GM23248 (cell line): ENCODE data around the gene ULBP1. TPM values are rescaled to one million over a fixed set of nuclear protein-coding genes. Genes with fewer than 3 reads are reported as not detected.
"Not testable (repeated sequence)": the region's sequence is repeated elsewhere in the genome, so short reads cannot be mapped to it uniquely, and the experiment has no call there.

ENCODE experiments used
- DNase-seq: peaks from one replicate; pipeline ENCODE4 v3.0.0-alpha.2; 2015
- H2AFZ ChIP-seq: fragments of 200-600 bp; sonication (generic); 2 replicates; pipeline ENCODE4 v1.6.1; 2016; ENCODE audit warnings: antibody characterized with exemption
- H3F3A ChIP-seq: fragments of 200-600 bp; sonication (generic); 2 replicates; pipeline ENCODE4 v1.6.1; 2016; ENCODE audit warnings: mild to moderate bottlenecking, antibody characterized with exemption, mixed run types; ENCODE audit not compliant: insufficient read depth
- H3K27ac ChIP-seq: fragments of 200-600 bp; sonication (generic); 2 replicates; pipeline ENCODE4 v1.5.1; 2016; ENCODE audit warnings: mild to moderate bottlenecking
- H3K27me3 ChIP-seq: fragments of 200-600 bp; sonication (generic); replicated peaks from 2 replicates; pipeline ENCODE4 v1.6.1; 2016; ENCODE audit warnings: mild to moderate bottlenecking; ENCODE audit not compliant: insufficient read depth
- H3K36me3 ChIP-seq: fragments of 200-600 bp; sonication (generic); 2 replicates; pipeline ENCODE4 v1.6.1; 2016; ENCODE audit warnings: low read depth, mild to moderate bottlenecking
- H3K4me1 ChIP-seq: fragments of 200-600 bp; sonication (generic); 2 replicates; pipeline ENCODE4 v1.6.1; 2016; ENCODE audit warnings: mild to moderate bottlenecking; ENCODE audit not compliant: insufficient read depth
- H3K4me2 ChIP-seq: fragments of 200-600 bp; sonication (generic); one replicate; pipeline ENCODE4 v1.6.1; 2016; ENCODE audit warnings: mild to moderate bottlenecking; ENCODE audit not compliant: unreplicated experiment
- H3K4me3 ChIP-seq: fragments of 200-600 bp; sonication (generic); 2 replicates; pipeline ENCODE4 v1.5.1; 2016; ENCODE audit warnings: mild to moderate bottlenecking
- H3K79me2 ChIP-seq: fragments of 200-600 bp; sonication (generic); 2 replicates; pipeline ENCODE4 v1.6.1; 2016; ENCODE audit warnings: mild to moderate bottlenecking; ENCODE audit not compliant: insufficient read depth
- H3K9ac ChIP-seq: fragments of 200-600 bp; sonication (generic); 2 replicates; pipeline ENCODE4 v1.6.1; 2016; ENCODE audit warnings: mild to moderate bottlenecking
- H3K9me2 ChIP-seq: fragments of 200-600 bp; sonication (generic); 2 replicates; pipeline ENCODE4 v1.6.1; 2016; ENCODE audit warnings: mixed run types, mild to moderate bottlenecking, moderate library complexity; ENCODE audit not compliant: insufficient read depth
- H3K9me3 ChIP-seq: fragments of 200-600 bp; sonication (generic); one replicate; pipeline ENCODE4 v1.6.1; 2017; ENCODE audit warnings: low read depth
- H4K20me1 ChIP-seq: fragments of 200-600 bp; sonication (generic); 2 replicates; pipeline ENCODE4 v1.6.0; 2016; ENCODE audit not compliant: insufficient read depth
- EZH2 ChIP-seq: fragments of 200-600 bp; sonication (generic); IDR thresholded peaks from 2 replicates; pipeline ENCODE4 v1.6.1; 2018; ENCODE audit warnings: antibody characterized with exemption, mild to moderate bottlenecking; ENCODE audit not compliant: insufficient read depth, poor library complexity, severe bottlenecking
- EZH2phosphoT487 ChIP-seq: fragments of 200-600 bp; sonication (generic); IDR thresholded peaks from 2 replicates; pipeline ENCODE4 v1.6.1; 2018; ENCODE audit warnings: antibody characterized with exemption, moderate library complexity, mild to moderate bottlenecking, low read depth; ENCODE audit not compliant: insufficient read depth
- WGBS, 2 experiments: methylation state at CpG; one replicate each; pipeline ENCODE4 v1.1.6; 2015 to 2017; ENCODE audit warnings: low lambda C conversion rate in 2 of 2, low coverage in 1 of 2; ENCODE audit errors: missing lambda C conversion rate in 2 of 2; 5-methylcytosine and 5-hydroxymethylcytosine counted together
- in situ Hi-C: fragments of 300-500 bp; cut with MboI; formaldehyde crosslinking; loops from 2 replicates; pipeline ENCODE4 v1.15.0; 2020
- polyA plus RNA-seq: library from polyadenylated mRNA; unstranded; fragments of >200 nt; fragmentation: Nextera tagmentation; extraction: Ambion mirVana; gene quantifications from 2 replicates; pipeline ENCODE4 v1.2.1, GENCODE V29; 2016
- total RNA-seq: library from RNA; depleted of rRNA; stranded (reverse); fragments of >200 nt; shearing (Covaris generic); gene quantifications from 2 replicates; pipeline ENCODE4 v1.2.3, GENCODE V29; 2014

The ULBP1 gene
- total and polyA plus RNA-seq, 2 experiments from 2014 or later = 6.1 to 9.1 TPM

DNA sequence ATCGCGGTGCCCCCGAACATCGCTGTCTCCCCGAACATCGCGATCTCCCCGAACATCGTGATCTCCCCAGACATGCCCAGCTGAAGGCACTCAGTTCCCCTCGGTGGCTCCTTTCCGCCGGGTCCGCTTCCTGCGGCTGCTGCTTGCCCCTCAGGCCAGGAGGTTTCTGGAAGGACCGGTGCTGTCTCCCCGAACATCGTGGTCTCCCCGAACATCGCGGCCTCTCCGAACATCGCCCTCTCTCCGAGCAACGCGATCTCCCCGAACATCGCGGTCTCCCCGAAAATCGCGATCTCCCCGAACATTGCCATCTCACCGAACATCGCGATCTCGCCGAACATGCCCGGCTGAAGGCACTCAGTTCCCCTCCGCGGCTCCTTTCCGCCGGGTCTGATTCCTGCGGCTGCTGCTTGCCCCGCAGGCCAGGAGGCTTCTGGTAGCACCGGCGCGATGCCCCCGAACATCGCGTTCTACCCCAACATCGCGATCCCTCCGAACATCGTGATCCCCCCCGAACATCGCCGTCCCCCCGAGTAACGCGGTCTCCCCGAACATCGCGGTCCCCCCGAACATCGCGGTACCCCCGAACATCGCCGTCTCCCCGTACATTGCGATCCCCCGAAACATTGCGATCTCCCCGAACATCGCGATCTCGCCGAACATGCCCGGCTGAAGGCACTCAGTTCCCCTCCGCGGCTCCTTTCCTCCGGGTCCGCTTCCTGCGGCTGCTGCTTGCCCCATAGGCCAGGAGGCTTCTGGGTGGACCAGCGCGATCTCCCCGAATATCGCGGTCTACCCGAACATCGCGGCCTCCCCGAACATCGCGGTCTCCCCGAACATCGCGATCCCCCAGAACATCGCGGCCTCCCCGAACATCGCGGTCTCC, 808 bp downstream of the ULBP1 start:
- Histone ChIP-seq H3K9ac (peak overlapping the region; percentile 86), H4K20me1 (no peaks in the 10 kb centered on the region), H3K36me3 (no peaks in the 10 kb centered on the region), H3K4me1 (peaks cover 6% of the 10 kb centered on the region; the same call in 1 of the 2 replicates), H3K79me2 (no peaks in the 10 kb centered on the region), H3K9me2 (no peaks in the 10 kb centered on the region), H3K4me3 (peak overlapping the region; percentile 81), H3K4me2 (peak overlapping the region; percentile 88), H2AFZ (peak overlapping the region; percentile 85), H3K27ac (no peak overlapping the region), H3K9me3 (no peaks in the 10 kb centered on the region), H3F3A (no peaks in the 10 kb centered on the region), H3K27me3 (0 out of 2 replicates have a peak, but pooled peaks cover 7% of the 10 kb centered on the region)
- peak; percentile 92 for TF ChIP-seq EZH2
- peak; percentile 67; the same call in 1 of the 2 replicates for TF ChIP-seq EZH2phosphoT487
- in situ Hi-C loops = no loop called here
- DNase-seq = peak; percentile 56
- WGBS, 2 experiments = 5% methylated on average over 55 to 93 of the region's 103 CpGs

DNA sequence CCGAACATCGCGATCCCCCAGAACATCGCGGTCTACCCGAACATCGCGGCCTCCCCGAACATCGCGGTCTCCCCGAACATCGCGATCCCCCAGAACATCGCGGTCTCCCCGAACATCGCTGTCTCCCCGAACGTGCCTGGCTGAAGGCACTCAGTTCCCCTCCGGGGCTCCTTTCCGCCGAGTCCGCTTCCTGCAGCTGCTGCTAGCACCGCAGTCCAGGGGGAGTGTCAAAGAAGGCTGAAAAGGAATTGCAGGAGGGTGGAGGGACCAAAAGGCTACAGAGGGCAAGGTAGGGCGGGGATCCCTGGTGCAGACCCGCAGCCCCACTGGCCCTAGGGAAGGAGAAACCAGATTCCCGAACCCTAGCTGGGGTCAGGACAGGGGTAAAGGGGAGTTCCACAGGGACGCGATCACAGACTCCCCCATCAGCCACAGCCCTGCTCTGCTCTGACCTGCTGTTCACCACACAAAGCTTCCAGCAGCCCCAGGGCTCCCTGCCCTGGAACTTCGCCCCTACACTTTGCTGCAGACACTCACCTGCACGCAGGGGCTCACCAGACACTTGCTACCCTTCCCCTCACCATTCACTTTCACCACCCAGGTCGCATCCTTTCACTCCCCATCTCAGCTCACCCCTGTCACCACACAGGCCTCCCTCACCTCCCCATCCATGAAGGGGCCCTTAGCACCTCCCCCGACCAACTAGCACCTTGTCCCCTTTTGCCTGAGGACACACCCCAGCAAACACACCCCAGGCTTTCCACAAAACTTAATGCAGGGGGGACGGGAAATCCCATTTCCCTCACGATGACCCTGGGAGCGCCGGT, 1.7 kb downstream of the ULBP1 start:
- no peaks in the 10 kb centered on the region for H3K9me3 ChIP-seq
- H2AFZ ChIP-seq = peak overlapping the region; percentile 85; the same call in 1 of the 2 replicates
- no peaks in the 10 kb centered on the region for H4K20me1 ChIP-seq
- in situ Hi-C loops = no loop called here
- 41 to 49% methylated on average over 29 to 35 of the region's 38 CpGs for WGBS, 2 experiments
- H3K4me1 ChIP-seq = peaks cover 6% of the 10 kb centered on the region; the same call in 1 of the 2 replicates
- no peak for TF ChIP-seq EZH2
- no peak for TF ChIP-seq EZH2phosphoT487
- H3K4me2 ChIP-seq = peak overlapping the region; percentile 88
- DNase-seq = no peak
- H3K27ac ChIP-seq = no peak overlapping the region
- H3K36me3 ChIP-seq = no peaks in the 10 kb centered on the region
- H3K27me3 ChIP-seq = 0 out of 2 replicates have a peak, but pooled peaks cover 7% of the 10 kb centered on the region
- H3K4me3 ChIP-seq = peak overlapping the region; percentile 81
- H3K9ac ChIP-seq = peak overlapping the region; percentile 86
- H3F3A ChIP-seq = no peaks in the 10 kb centered on the region
- no peaks in the 10 kb centered on the region for H3K79me2 ChIP-seq
- no peaks in the 10 kb centered on the region for H3K9me2 ChIP-seq

DNA sequence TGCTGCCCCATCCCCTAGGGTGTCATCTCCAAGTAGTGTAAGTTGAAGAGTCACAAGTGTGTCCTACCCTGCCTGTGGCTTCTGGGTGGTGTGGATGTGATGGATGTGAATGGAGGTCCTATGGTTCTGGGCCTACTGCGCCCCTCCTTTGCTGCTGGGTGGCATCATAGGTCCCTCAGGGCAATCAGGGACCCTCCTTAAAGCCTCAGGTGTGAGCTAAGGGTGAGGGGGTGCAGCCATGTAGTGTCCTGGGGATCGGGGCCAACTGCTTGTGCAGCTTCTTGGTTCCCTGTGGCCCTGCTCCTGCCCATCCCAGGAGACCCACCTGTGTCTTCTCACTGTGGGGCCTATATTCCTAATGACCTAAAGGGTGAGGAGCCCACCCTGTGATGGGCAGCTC, 2.6 kb downstream of the ULBP1 start:
- H3K4me3 ChIP-seq, H3K9ac ChIP-seq, H2AFZ ChIP-seq, H3K79me2 ChIP-seq, H3K9me3 ChIP-seq, H3K9me2 ChIP-seq, H3K27me3 ChIP-seq, DNase-seq, H3K4me2 ChIP-seq, H3F3A ChIP-seq, H3K36me3 ChIP-seq, H3K27ac ChIP-seq, in situ Hi-C loops, H4K20me1 ChIP-seq, H3K4me1 ChIP-seq: not testable (repeated sequence)
- 88 to 95% methylated on average over 2 of the region's 2 CpGs for WGBS, 2 experiments

DNA sequence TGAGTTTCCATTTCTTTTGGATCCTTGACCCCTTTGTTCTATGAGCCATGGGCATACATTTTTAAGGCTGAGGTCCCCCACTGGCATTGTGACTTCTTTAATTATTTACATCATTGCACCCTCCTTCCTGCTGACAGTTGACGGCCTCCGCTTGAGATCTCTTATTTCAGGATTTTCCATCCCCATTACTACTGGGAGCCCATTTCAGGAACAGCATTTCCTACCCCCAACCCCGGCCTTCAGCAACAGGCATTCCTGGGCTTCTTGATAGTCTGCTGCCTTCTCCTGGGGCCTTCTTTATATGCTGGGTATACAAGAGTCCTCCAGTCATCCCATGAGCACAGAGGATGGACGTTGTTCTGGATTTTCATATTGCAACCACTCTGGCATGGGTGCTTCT, 3.8 kb downstream of the ULBP1 start:
- DNase-seq = no peak
- Histone ChIP-seq H3K27ac (no peak overlapping the region), H3F3A (no peaks in the 10 kb centered on the region), H3K4me1 (peaks cover 6% of the 10 kb centered on the region; the same call in 1 of the 2 replicates), H4K20me1 (no peaks in the 10 kb centered on the region), H3K9me2 (no peaks in the 10 kb centered on the region), H3K27me3 (0 out of 2 replicates have a peak, but pooled peaks cover 3% of the 10 kb centered on the region), H3K9ac (no peak overlapping the region), H3K9me3 (no peaks in the 10 kb centered on the region), H3K36me3 (no peaks in the 10 kb centered on the region), H3K4me3 (no peak overlapping the region), H3K4me2 (no peak overlapping the region), H2AFZ (no peak overlapping the region), H3K79me2 (no peaks in the 10 kb centered on the region)
- TF ChIP-seq EZH2phosphoT487 = no peak
- TF ChIP-seq EZH2 = no peak
- 78 to 86% methylated on average over 4 of the region's 4 CpGs for WGBS, 2 experiments
- in situ Hi-C loops = no loop called here

DNA sequence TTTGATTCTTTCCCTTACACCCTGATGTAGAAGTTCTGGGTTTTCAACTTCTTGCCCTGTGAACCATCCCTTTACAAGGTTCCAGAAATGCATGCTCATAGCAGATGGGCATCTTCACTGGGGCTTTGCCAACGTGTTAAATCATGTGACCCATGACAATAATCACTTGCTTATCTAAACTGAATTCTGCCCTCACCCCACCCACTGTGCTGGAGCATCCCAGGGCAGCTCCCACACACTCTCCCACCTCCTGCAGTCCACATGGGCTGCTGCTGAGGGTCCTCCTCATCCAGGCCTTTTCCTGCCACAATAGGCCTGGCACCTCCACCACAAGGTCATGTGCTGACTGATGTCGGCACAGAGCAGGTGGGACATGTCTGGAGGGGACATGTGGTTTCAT, 4.3 kb downstream of the ULBP1 start:
- H3K27me3 ChIP-seq, H3F3A ChIP-seq, H3K9ac ChIP-seq, H3K9me2 ChIP-seq, in situ Hi-C loops, H3K4me2 ChIP-seq, H2AFZ ChIP-seq, H3K36me3 ChIP-seq, H3K9me3 ChIP-seq, H3K79me2 ChIP-seq, H3K4me3 ChIP-seq, H3K27ac ChIP-seq, H4K20me1 ChIP-seq, H3K4me1 ChIP-seq, DNase-seq: not testable (repeated sequence)
- WGBS, 2 experiments = 58 to 63% methylated on average over 2 of the region's 2 CpGs

DNA sequence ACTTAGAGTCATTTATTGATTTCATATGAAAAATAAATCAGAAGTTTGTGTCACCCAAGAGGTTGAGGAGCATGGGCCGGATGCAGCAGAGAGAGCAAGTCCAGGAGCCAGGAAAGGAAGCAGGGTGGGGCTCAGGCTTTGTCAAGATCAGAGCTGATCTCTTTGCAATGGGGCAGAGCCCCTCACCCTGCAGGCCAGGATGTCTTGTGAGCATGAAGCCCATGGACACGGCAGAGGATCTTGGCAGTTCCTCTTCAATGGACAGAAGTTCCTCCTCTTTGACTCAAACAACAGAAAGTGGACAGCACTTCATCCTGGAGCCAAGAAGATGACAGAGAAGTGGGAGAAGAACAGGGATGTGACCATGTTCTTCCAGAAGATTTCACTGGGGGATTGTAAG, 5.2 kb downstream of the ULBP1 start:
- H2AFZ ChIP-seq, H3K4me1 ChIP-seq, H4K20me1 ChIP-seq, H3K9me2 ChIP-seq, H3K36me3 ChIP-seq, H3K27me3 ChIP-seq, DNase-seq, H3K79me2 ChIP-seq, H3F3A ChIP-seq, in situ Hi-C loops, H3K9me3 ChIP-seq, H3K9ac ChIP-seq, H3K4me2 ChIP-seq, H3K27ac ChIP-seq, H3K4me3 ChIP-seq: not testable (repeated sequence)
- WGBS, 2 experiments = 60 to 65% methylated on average over 2 of the region's 2 CpGs
